NCI-H2196 treated with DMSO at 0.1 percent for 48 hours (cell line): ENCODE measurements around the gene HCN2.

Experiments used
- DNase-seq: peaks from one replicate; lab custom pipeline; 2025; ENCODE audit not compliant: unreplicated experiment; lab: John Stamatoyannopoulos, UW

Gene HCN2

DNA sequence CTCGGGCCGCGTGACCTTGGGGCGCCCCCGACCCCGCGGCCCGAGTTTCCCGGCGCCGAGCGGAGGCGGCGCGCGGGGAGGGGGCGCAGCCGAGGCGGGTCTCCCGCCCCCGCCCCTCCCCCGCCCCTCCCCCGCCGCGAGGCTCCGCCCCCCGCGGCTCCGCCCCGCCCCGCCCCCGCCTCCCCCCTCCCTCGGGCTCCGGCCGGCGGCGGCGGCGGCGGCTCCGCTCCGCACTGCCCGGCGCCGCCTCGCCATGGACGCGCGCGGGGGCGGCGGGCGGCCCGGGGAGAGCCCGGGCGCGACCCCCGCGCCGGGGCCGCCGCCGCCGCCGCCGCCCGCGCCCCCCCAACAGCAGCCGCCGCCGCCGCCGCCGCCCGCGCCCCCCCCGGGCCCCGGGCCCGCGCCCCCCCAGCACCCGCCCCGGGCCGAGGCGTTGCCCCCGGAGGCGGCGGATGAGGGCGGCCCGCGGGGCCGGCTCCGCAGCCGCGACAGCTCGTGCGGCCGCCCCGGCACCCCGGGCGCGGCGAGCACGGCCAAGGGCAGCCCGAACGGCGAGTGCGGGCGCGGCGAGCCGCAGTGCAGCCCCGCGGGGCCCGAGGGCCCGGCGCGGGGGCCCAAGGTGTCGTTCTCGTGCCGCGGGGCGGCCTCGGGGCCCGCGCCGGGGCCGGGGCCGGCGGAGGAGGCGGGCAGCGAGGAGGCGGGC is at the start of gene HCN2:
Gene HCN2, plus strand, starts transcription at position 189 of the 703 bp plus-strand sequence. Its CDS starts 65 bp downstream, at position 254.
- no peak for DNase-seq

DNA sequence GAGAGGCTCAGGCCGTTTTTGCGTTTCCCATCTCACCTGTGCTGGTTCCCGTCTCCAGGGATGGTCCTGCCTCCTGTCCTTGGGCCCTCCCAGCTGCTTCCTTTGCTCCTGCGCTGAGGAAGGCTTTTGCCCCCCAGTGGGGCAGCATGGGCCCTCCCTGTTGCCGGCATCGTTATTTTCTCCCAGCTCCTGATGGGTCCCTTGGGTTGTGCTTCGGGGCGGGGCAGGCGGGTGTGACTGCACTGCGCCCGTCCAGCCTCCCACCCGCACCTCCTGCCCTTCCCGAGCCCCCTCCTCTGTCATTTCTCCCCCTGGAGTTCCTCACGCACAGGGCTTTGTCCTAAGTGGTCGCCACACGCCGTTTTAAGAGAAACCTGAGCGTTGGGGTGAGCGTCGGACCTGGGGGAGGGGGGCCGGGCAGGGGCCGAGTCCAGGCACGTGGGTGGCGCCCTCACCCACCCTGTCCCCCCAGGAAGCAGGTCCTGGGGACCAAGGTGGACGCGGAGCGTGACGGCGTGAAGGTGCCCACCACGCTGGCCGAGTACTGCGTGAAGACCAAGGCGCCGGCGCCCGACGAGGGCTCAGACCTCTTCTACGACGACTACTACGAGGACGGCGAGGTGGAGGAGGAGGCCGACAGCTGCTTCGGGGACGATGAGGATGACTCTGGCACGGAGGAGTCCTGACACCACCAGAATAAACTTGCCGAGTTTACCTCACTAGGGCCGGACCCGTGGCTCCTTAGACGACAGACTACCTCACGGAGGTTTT is 48.6 kb upstream of the HCN2 start:
- no peak for DNase-seq

DNA sequence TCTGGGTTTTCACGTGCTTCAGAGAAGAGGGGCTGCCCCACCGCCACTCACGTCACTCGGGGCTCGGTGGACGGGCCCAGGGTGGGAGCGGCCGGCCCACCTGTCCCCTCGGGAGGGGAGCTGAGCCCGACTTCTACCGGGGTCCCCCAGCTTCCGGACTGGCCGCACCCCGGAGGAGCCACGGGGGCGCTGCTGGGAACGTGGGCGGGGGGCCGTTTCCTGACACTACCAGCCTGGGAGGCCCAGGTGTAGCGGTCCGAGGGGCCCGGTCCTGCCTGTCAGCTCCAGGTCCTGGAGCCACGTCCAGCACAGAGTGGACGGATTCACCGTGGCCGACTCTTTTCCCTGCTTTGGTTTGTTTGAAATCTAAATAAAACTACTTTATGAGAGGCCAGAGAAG is 48.0 kb upstream of the HCN2 start:
- DNase-seq, result no peak

DNA sequence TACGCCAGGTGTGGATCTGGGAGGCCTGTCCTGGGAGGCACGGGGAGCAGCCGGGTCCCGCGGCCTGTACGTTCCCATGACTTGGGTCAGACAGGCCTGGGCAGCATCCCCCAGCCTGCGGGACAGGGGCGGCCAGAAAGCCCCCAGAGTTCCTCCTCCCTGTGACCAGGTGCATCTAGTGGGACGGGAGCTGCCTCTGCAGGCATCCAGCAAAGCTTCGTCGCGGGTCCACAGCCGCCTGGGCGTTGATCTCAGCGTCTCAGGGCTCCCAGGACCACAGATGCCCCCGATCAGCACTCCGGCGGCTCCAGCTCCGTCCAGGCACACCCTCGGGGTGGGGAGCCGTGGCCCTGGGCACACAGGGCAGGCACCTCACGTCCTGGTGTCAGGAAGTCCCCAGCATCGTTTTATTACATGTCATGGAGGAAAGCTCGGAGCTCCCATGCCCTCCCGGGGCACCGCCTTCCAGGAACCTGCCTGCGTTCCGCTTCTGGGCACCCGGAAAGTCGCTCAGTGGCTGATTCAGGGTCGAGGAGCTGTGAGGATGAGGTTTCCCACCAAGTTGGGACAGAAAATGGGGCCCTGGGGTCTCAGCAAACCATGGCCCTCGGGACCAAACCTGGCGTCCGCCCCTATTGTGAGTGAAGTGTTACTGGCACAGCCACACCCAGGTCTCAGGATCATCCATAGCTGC is 47.4 kb upstream of the HCN2 start:
- no peak for DNase-seq

DNA sequence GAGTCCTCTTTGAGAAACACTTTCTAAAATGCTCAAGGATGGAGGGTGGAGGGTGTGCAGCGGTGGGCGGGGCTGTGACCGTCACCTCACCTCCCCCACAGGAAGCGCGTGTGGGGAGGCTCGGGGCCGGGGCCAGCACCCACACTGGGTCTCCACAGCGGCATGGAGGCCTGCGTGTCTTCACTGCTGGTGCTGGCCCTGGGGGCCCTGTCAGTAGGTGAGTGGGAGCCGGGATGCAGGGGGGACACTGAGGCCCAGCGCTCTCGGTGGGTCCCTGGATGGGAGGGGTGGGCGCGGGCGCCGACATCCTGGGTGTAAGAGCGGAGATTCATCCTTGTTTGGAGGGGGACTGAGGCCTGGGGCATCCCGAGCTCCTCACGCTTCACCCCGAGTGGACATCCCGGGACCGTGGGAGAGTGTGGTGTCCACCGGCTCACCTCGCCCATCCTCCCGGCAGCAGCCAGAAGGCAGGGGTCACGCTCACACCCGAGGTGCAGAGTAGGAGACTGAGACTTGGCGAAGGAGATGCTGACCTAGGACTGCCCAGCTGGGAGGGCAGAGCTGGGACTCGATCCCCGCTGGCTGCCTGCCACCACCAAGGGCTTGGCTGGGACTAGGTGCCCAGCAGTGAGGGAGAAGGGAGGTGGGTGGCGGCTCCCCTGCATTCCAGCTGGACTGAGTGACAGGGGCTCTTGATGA is 45.6 kb upstream of the HCN2 start, which contains the start of gene GZMM:
Gene GZMM, plus strand, starts transcription at position 144 of the 699 bp plus-strand sequence. Its CDS starts 19 bp downstream, at position 163.
- no peak for DNase-seq

DNA sequence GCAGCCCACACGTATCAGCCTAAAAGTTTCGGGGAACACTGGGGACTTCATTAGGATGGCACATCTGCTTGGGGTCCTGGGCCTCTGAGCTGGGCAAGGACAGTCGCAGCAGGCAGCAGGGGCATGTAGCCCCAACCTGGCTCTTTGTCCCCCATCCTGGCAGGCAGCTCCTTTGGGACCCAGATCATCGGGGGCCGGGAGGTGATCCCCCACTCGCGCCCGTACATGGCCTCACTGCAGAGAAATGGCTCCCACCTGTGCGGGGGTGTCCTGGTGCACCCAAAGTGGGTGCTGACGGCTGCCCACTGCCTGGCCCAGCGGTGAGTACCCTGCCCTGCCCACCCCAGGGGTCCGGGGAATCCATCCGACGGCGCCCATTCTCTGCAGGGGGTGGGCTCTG is 42.6 kb upstream of the HCN2 start:
- DNase-seq, result no peak

DNA sequence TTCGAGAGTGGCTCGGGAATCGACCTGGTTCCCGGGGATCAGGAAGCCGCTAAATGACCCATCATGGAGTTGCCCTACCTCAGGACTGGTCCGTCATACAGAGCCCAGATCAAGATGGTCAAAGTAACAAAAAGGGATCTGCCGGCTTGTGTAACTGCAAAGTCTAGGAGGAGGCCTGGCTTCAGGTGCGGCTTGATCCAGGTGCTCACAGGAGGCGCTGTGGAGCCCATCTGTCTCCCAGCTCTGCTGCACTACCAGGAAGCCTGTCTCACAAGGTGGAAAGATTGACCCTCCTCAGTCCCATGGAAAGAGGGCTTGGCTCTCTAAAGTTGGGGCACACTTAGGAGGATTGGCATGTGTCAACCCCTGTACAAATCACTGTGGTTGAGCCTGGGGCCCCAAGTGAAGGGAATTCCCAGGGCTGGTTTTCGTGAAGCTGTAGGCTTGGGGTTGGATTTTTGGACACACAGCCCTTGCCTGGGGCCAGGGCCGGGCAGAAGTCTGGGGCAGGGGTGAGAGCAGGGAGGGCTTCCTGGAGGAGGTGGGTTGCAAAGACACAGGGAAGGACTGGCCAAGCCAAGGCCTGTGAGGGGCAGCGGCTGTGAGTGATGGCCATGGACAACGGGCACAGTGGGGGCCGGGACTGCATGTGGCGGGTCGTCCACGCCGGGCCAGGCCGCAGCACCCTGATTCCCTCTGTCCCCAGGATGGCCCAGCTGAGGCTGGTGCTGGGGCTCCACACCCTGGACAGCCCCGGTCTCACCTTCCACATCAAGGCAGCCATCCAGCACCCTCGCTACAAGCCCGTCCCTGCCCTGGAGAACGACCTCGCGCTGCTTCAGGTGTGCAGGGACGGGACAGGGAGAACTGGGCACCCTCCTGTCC is 41.6 kb upstream of the HCN2 start:
- DNase-seq, result no peak

DNA sequence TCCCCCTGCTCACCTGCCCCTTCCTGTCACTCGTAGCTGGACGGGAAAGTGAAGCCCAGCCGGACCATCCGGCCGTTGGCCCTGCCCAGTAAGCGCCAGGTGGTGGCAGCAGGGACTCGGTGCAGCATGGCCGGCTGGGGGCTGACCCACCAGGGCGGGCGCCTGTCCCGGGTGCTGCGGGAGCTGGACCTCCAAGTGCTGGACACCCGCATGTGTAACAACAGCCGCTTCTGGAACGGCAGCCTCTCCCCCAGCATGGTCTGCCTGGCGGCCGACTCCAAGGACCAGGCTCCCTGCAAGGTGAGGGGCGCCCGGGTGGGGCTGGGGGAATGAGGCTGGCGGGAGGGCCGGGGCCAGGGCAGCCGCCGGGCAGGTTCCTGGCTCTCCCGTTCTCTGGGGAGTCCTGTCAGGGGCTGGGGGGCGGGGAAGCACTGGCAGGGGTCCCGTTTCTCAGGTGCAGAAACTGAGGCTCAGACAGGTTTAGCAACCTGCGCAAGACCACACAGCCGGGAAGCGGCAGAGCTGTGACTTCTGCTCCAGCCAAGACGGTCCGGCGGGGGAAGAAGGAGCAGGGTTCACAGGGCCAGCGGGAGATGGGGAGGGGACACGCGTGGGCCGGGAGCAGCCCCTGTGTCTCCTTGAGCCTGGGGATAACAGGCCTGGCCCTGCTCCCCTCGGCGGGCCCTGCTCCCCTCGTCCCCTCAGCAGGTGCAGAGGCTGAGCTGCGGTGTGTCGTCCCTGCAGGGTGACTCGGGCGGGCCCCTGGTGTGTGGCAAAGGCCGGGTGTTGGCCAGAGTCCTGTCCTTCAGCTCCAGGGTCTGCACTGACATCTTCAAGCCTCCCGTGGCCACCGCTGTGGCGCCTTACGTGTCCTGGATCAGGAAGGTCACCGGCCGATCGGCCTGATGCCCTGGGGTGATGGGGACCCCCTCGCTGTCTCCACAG is 40.5 kb upstream of the HCN2 start:
- DNase-seq, result no peak

DNA sequence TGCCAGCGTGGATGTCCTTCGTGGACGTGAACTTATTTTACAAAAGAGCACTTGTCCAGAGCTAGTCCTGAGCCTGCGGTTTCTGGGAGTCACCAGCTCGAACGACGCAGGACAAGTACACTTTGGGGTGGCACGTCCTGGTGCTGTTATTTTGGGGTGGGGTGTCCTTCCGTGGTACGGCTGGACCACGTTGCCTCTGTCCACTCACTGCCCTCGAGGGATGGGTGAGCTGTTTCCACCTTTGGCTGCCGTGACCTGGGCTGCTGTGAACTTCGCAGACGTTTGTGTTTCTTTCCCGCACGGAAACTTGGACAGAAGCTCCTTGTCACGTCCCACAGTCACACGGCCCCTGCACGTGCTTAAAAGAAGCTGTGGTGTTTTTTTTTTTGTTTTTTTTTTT is 34.9 kb upstream of the HCN2 start:
- no peak for DNase-seq

DNA sequence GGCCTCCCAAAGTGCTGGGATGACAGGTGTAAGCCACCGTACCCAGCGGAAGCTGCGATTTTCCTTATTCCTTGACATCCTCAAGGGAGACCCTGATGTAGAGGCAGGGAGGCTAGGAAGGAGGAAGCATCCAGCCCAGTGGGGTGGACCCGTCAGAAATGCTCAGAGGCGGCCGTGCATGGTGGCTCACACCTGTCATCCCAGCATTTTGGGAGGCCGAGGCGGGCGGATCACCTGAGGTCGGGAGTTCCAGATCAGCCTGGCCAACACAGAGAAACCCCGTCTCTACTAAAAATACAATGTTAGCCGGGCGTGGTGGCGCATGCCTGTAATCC is 34.2 kb upstream of the HCN2 start:
- no peak for DNase-seq

DNA sequence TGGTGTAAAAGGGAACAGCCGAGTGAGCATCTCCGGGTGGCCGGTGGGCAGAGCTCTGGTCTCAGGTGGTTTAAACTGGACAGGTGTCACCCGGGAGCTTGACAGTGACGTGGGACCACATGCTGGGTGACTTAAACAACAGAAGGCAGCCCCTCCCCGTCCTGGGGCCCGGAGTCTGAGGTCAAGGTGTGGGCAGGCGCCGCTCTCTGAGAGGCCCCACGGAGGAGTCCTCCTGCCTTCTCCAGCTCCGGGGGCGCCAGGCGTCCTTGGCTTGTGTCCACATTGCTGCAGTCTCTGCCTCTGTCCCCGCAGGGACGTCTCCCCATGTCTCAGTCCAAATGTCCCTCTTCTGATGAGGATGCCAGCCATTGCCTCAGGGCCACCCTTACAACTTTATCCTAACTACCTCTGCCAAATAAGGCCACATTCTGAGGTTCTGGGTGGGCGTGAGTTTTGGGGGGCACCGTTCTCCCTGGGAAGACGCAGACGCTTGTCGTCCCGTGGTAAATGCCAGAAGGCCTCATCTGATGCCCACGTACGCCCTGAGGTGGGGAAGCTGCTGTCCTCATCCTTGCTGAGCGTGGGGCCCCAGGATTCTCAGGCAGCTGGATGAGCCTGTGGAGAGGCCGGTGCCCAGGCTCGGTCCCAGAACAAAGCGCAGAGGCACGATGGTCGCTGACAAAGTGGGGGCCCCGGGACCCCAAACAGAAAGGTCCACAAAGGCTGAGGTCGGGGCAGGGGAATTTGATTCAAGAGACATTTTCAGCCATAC is 32.9 kb upstream of the HCN2 start:
- no peak for DNase-seq

DNA sequence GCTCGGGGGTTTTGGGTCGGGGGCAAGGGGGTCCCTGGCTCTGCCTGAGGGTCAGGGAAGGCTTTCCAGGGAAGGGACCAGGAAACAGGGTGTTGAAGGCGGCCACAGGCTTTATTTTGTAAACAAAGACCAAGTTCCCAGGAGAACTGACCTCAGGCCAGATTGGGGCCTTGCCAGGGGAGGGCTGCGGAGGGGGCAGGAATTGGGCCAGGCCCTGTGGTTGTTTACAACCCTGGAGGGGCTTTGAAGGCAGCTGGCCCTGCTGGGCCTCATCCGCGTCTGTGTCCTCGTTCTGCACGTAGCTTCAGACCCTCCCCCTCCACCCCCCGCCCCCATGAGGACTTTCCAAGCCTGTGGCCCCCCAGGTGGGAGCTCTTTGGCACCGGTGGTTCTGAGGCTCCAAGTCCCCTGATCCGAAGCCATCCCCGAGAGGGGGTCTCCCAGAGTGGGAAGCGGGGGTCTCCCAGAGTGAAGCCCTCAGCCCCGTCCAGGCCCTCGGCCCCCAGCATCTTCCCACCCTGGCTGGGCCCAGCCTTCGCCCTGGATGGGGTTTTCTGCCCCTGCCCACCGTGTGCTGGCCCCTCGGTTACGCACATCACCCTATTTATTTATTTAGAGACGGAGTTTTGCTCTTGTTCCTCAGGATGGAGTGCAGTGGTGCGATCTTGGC is 30.8 kb upstream of the HCN2 start:
- DNase-seq, result no peak

DNA sequence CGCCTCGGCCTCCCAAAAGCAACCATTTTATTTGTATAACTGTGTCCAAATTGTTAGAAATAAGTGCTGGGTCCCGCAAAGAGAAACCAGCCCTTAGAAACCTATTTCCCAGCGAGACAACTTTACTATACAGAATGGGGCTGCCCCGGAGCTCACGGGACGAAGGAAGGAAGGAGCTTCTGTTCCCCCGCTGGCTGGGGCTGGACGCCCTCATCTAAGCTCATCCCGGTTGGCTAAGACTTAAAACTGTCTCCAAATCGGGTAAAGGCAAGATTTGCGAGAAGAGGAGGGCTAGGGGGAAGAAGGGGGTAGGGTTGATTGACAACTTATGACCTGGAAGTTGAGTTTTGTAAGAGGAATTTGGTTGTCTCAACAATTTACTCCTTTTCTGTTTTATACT is 29.6 kb upstream of the HCN2 start:
- DNase-seq, result no peak

DNA sequence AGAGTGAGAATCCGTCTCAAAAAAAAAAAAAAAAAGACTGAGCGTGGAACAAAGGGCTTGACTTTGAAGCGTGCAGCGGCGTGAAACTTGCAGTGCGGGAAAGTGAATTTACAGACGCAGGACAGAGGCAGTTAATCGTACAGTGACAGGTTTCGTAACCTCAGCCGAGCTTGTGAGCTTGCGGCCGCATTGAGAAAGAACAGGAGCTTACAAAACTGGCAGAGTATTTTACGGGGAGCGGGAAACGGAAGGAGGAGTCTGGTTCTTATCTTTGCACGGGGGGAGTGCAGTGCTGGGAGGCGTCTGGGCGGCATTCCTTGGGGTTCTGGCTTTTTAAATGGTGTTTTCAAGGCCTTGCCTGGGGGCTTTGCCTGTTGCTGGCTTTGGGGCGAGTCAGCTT is 23.3 kb upstream of the HCN2 start:
- DNase-seq, result no peak

DNA sequence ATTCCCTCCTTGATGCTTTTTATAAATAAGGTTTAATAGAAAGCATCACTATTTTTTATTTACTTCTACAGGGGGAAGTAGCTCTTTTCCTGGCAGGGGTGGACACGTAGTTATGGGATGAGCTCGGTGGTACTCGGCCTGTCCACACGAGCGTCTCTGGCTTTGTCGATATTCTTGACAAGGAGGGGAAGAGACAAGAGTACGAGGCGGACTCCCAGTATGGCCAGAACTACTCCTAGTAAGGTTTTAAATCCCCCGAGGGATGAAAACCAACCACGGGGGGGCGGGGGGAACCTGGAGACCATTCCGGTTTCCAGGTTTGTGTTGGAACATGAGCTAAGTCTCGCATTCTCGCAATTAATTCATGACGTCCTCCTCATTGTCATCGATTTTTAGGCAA is 22.8 kb upstream of the HCN2 start:
- DNase-seq, result no peak

DNA sequence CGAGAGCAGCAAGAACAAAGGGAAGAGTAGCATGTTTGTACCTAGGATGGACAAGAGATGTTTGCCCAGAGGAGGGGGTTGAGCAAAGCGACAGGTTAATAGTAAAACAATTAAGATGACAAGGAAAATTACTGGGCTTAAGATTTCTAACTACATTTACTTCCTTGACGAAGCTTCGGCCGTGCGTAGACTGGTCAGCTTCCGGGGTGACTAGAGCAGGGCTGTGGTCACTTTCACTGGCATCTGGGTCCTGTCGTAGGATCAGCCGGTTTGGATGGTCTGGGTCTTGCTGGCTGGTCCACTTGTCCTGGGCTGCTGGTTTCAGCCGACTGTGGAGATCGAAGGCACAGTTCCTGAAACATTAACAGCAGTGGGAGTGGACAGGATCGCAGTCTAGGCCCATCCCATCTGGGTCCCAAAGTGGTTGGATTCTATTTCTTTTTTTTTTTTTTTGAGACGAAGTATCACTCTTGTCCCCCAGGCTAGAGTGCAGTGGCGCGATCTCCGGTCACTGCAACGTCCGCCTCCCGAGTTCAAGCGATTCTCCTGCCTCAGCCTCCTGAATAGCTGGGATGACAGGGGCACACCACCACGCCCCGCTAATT is 22.3 kb upstream of the HCN2 start:
- no peak for DNase-seq

DNA sequence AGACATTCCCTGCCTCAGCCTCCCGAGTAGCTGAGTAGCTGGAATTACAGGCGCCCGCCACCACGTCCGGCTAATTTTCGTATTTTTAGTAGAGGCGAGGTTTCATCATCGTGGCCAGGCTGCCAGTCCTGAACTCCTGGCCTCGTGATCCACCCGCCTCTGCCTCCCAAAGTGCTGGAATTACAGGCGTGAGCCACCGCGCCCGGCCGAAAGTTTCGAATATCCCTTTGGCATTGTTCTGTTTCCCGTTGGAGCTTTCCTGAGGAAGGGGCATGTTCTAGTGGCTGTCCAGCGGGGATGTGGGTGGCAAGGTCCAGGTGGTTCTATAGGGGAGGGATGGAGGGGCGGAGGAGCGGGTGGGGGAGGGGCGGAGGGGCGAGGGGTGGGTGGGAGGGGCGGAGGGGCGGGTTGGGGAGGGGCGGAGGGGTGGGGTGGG is 19.4 kb upstream of the HCN2 start:
- no peak for DNase-seq
